ENCODE results near the gene KCTD20. TPM values are rescaled to one million over a fixed set of nuclear protein-coding genes. Genes with fewer than 3 reads are reported as not detected.

Gene KCTD20
- total RNA-seq, 1 donor from 2014 or later = 29.1 TPM

GRCh38 chr6:36484736-36485135 lies 41.9 kb downstream of the KCTD20 start:
- Mint-ChIP-seq H3K36me3 (ENCODE audit: unreplicated experiment) (no peaks in the 10 kb centered on the region), H3K27ac (ENCODE audit: unreplicated experiment) (no peak overlapping the region), H3K27me3 (ENCODE audit: unreplicated experiment) (peaks cover 3% of the 10 kb centered on the region), H3K4me3 (ENCODE audit: unreplicated experiment) (no peak overlapping the region), H3K9me3 (ENCODE audit: unreplicated experiment) (peaks cover 3% of the 10 kb centered on the region), H3K4me1 (ENCODE audit: low read depth, unreplicated experiment) (no peaks in the 10 kb centered on the region)
- DNase-seq = no peak
- no peak for TF ChIP-seq CTCF (IDR thresholded peaks at IDR 0.05; ENCODE audit: partially characterized antibody, unreplicated experiment)

- Mint-ChIP-seq H3K4me3 (ENCODE audit: unreplicated experiment) (no peak overlapping the region), H3K36me3 (ENCODE audit: unreplicated experiment) (no peaks in the 10 kb centered on the region), H3K9me3 (ENCODE audit: unreplicated experiment) (peaks cover 4% of the 10 kb centered on the region), H3K27me3 (ENCODE audit: unreplicated experiment) (peaks cover 3% of the 10 kb centered on the region), H3K4me1 (ENCODE audit: low read depth, unreplicated experiment) (no peaks in the 10 kb centered on the region), H3K27ac (ENCODE audit: unreplicated experiment) (no peak overlapping the region)
- TF ChIP-seq CTCF (IDR thresholded peaks at IDR 0.05; ENCODE audit: partially characterized antibody, unreplicated experiment) = no peak
- DNase-seq = no peak
Measured at GRCh38 chr6:36487698-36488097, 44.9 kb downstream of the KCTD20 start.

- no peak overlapping the region for H3K4me3 Mint-ChIP-seq (ENCODE audit: unreplicated experiment)
Measured at GRCh38 chr6:36488221-36488620, 45.4 kb downstream of the KCTD20 start.

GRCh38 chr6:36489426-36489825 lies 46.6 kb downstream of the KCTD20 start:
- H3K36me3 Mint-ChIP-seq (ENCODE audit: unreplicated experiment) = no peaks in the 10 kb centered on the region
- H3K4me1 Mint-ChIP-seq (ENCODE audit: low read depth, unreplicated experiment) = peaks cover 1% of the 10 kb centered on the region
- peaks cover 5% of the 10 kb centered on the region for H3K9me3 Mint-ChIP-seq (ENCODE audit: unreplicated experiment)
- no peak overlapping the region for H3K27ac Mint-ChIP-seq (ENCODE audit: unreplicated experiment)
- peaks cover 5% of the 10 kb centered on the region for H3K27me3 Mint-ChIP-seq (ENCODE audit: unreplicated experiment)
- no peak for TF ChIP-seq CTCF (IDR thresholded peaks at IDR 0.05; ENCODE audit: partially characterized antibody, unreplicated experiment)
- no peak overlapping the region for H3K4me3 Mint-ChIP-seq (ENCODE audit: unreplicated experiment)
- DNase-seq = no peak

More at GRCh38 chr6:36488221-36488620, 45.4 kb downstream of the KCTD20 start:
- DNase-seq = no peak
- Mint-ChIP-seq H3K27ac (ENCODE audit: unreplicated experiment) (no peak overlapping the region), H3K9me3 (ENCODE audit: unreplicated experiment) (peaks cover 4% of the 10 kb centered on the region), H3K4me1 (ENCODE audit: low read depth, unreplicated experiment) (no peaks in the 10 kb centered on the region), H3K36me3 (ENCODE audit: unreplicated experiment) (no peaks in the 10 kb centered on the region), H3K27me3 (ENCODE audit: unreplicated experiment) (peaks cover 3% of the 10 kb centered on the region)
- TF ChIP-seq CTCF (IDR thresholded peaks at IDR 0.05; ENCODE audit: partially characterized antibody, unreplicated experiment) = no peak

- Mint-ChIP-seq H3K4me3 (ENCODE audit: unreplicated experiment) (no peak overlapping the region), H3K27me3 (ENCODE audit: unreplicated experiment) (peaks cover 5% of the 10 kb centered on the region), H3K9me3 (ENCODE audit: unreplicated experiment) (peaks cover 5% of the 10 kb centered on the region), H3K36me3 (ENCODE audit: unreplicated experiment) (no peaks in the 10 kb centered on the region), H3K4me1 (ENCODE audit: low read depth, unreplicated experiment) (peaks cover 2% of the 10 kb centered on the region), H3K27ac (ENCODE audit: unreplicated experiment) (peak overlapping the region; percentile 59)
- DNase-seq = no peak
- no peak for TF ChIP-seq CTCF (IDR thresholded peaks at IDR 0.05; ENCODE audit: partially characterized antibody, unreplicated experiment)
Measured at GRCh38 chr6:36491378-36491965, 48.7 kb downstream of the KCTD20 start.
